Activated CD4-positive, alpha-beta T cell treated with anti-CD3 and anti-CD28 coated beads, Interleukin-2, amount 50 U/mL, for 1 hour (primary cell): ENCODE results near the gene ANK3.

ENCODE experiments used
- DNase-seq: peaks from one replicate; pipeline ENCODE4 v3.0.0-alpha.2; 2020

The ANK3 gene

DNA sequence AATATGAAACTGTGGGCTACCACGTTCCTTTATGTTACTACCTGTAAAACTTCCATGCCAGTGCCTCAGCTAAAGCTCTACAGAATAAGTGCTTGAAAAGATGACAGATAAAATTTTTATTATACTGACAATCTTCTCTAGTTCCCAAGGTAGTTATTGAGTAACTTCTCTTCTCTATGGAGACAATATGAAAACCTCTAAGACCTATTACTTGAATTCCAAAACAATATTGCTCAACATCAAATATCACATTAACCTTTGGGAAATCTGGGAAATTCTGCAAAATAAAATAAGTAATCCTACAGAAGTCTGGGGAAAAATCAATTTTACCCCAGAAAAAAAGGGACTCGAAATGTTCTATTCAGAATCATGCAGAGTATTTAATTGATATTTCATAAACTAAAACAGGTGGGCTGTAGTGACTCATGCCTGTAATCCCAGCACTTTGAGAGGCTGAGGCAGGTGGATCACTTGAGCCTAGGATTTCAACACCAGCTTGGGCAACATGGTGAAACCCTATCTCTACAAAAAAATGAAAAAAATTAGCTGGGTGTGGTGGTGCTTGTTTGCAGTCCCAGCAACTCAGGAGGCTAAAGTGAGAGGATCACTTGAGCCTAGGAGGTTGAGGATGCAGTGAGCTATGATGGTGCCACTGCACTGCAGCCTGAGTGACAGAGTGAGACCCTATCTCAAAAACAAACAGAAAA lies 23.8 kb upstream of the ANK3 start:
- no peak for DNase-seq

GRCh38 chr10:60410970-60411369 lies 21.3 kb upstream of the ANK3 start:
- no peak for DNase-seq

GRCh38 chr10:60409202-60409601 lies 19.5 kb upstream of the ANK3 start:
- no peak for DNase-seq

DNA sequence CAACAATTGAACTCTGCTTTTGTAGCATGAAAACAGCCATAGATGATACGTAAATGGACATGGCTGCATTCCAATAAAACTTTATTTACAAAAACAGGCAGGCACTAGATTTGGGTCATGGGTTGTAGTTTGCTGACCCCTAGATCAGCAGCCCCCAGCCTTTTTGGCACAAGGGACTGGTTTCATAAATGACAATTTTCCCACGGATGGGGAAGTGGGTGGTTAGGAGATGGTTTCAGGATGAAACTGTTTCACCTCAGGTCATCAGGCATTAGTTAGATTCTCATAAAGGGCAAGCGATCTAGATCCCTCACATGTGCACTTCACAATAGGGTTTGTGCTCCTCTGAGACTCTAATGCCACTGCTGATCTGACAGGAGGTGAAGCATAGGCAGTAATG lies 16.5 kb upstream of the ANK3 start:
- DNase-seq = no peak

GRCh38 chr10:60405172-60405571 lies 15.5 kb upstream of the ANK3 start:
- DNase-seq = no peak

DNA sequence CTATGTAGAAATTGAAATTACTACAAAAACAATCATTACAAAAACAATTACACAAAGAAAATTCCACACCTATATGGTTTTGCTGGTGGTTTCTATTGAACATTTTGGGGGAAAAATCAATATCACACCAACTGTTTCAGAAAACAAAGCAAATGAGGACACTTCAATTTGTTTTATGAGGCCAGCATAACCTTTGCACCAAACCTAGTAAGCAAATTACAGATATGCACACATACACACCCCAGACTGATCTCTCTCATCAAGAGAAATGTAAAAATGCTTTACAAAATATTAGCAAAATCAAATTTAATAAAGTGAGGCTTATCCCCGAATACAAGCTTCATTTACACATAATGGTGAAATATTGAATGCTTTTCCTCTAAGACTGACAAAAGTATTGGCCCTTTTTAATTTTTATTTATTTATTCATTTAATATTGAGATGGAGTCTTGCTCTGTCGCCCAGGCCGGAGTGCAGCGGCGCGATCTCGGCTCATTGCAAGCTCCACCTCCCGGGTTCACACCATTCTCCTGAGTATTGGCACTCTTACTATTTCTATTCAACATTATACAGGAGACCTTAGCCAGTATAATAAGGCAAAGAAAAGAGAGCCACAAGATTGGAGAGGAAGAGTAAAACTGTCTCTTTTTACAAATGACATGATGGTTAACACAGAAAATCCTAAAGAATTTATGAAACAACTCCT lies 13.6 kb upstream of the ANK3 start:
- DNase-seq = no peak

DNA sequence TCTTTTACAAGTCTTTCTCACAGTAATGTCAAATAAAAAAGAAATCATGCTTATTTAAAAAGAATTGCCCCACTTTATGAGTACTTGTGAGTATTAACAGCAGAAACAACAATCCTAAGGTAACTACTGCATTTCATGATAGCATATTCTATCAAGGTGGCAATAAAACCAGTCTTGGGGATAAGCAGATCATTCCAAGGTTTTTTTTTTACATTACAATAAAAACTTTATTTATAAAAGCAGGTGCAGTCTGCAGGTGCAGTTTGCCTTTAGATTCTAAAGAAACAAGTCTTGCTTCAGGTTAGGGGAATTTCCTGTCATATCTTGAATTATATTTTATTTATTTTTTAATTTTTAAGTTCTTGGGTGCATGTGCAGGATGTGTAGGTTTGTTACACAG lies 10.7 kb upstream of the ANK3 start:
- DNase-seq = no peak

DNA sequence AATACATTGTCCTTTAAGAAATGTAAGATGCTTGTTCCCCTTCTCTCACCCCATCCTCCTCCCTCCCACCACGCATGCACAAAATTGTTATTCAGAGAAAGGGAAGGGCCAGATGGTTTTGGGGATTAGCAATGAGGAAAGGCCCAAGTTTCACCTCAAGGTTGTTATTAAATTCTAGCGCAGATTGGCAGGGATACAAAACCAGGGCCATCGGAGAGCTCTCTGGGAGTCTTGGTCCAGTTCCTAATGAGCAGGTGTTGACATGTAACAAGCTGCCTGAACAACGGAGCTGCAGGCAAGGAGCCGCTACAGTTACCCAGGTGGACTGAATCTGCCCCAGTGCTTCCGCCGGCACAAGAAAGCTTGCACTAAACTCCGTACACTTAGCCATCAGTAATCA lies 9.7 kb upstream of the ANK3 start:
- DNase-seq = no peak

DNA sequence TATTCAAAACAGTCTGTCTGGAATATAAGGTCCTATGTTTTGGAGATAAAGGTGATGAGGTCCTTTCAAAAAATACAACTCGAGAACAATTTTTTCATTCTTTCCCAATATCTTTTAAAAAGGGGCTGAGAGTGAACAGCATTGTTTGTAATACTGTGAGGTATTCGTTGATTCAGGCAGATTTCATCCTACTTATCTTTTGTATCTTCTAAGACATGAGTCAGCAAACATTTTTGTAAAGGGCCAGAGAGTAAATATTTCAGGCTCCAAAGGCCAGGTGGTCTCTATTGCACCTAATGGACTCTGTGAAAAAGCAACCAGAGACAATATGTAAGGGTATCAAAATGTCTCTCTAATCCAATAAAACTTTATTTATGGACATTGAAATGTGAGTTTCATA lies 8.1 kb upstream of the ANK3 start:
- DNase-seq = no peak

- DNase-seq = no peak
Observed at GRCh38 chr10:60396766-60397165, 7.1 kb upstream of the ANK3 start.

DNA sequence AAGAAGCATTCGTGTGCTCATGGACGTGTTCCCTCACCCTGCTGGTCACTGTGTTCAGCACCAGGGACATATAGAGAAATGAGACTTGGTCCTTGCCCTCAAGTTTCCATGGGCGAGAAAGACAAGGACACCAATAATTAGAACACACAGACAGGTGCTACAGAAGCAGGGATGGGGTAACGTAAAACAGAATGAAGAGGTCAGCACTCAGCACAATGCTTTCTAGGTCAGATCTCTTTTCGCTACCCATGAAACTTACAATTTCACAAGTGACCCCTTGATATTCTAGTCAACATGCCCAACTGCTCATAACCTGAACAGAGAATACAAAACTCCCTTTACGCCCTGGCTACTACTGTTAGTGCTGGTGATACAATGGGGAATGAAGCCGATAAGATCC lies 6.0 kb upstream of the ANK3 start:
- no peak for DNase-seq

DNA sequence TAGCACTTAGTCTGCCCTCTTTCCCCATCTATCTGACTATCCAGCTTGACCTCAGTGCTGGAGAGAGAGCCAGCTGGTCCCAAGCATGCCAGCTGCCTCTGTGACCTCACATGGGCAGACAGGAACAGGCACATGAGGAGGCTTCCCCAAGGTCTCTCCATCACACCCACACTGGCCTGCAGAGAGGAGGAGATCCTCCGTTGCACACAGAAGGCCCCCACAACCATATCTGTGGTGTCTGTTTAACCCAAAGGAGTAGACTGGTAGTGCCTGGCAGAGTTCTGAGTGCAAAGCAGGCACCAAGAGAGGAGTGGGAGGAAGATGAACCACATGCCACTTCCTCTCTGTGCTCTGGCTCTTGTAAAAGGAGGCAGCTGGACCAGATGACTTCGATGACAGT lies 4.8 kb upstream of the ANK3 start:
- no peak for DNase-seq

- no peak for DNase-seq
Observed at GRCh38 chr10:60390224-60390626, 550 bp upstream of the ANK3 start.

DNA sequence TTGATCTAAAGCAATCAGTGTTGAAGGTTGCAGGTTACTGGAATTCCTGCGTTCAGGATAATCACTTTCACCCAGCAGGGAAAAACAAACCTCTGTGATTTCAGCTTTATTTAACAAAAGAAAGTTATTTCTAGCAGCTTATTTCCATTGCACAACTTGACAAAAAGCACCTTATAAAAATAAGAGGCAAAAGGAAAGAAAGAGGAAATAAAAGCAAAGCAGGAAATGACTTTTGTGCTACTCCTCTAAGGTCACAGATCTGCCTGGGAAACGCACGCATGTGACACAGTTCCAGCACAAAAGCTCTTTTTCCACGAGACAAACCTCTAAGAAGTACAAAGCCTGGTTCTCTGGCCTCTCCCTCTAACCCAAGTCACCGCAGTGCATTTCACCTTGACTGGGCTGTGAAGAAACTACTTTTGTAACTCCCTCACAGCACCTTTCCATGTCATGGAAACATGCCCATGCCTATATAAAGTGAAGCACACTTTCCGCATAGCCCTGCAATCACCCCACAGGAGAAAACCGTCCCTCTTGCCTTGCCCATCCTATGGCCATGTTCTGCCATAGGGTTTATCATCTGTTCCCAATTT lies 870 bp downstream of the ANK3 start:
- no peak for DNase-seq

- no peak for DNase-seq
Observed at GRCh38 chr10:60388116-60388625, 1.5 kb downstream of the ANK3 start.

GRCh38 chr10:60387531-60387930 lies 2.1 kb downstream of the ANK3 start:
- DNase-seq = no peak

DNA sequence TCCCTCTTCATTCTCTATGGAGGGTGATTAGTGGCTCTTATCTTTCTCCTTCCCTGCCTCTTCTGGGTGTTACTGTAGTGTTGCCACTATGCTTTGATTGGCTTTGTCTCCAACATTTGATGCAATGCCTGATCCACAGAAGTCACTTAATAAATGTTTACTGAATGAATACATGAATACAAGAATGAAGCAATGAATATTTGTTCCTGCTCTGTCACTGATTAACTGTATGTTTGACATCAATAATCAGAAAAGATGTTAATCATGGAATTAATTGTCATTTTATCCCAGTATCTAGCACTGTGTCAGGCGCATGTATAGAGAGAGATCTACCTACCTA lies 4.3 kb downstream of the ANK3 start:
- DNase-seq = no peak

DNA sequence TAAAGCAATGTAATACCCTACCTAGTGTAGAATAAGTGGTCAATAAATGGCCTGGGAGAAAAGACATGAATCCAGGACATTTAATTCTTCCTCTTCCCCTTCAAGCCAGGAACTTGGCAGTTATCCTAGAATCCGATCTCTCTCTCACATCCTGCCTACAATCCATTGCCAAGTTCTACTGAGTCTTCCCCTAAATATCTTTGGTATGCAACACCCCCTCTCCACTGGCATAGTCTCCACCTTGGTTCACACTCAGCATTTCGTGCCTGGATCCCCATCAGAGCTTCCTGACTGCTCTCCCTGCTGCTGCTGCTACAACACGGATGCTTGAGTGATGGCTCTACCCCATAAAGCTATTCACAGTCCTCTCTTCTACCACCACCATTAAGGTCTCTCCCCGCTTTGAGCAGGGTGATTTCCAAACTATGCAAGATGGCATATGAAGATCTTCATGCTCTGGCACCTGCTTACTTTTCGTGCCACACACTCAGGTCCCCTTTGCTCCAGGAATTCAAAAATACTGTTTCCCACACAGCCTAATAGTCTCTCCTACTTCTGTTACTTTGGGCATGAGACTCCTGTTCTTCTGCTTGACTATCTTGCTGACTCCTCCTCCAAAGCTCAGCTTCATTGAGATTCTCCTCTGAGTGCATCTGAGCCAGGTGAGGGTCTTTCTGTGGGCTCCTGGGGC lies 4.8 kb downstream of the ANK3 start:
- DNase-seq = no peak

- no peak for DNase-seq
Observed at GRCh38 chr10:60384011-60384410, 5.7 kb downstream of the ANK3 start.

DNA sequence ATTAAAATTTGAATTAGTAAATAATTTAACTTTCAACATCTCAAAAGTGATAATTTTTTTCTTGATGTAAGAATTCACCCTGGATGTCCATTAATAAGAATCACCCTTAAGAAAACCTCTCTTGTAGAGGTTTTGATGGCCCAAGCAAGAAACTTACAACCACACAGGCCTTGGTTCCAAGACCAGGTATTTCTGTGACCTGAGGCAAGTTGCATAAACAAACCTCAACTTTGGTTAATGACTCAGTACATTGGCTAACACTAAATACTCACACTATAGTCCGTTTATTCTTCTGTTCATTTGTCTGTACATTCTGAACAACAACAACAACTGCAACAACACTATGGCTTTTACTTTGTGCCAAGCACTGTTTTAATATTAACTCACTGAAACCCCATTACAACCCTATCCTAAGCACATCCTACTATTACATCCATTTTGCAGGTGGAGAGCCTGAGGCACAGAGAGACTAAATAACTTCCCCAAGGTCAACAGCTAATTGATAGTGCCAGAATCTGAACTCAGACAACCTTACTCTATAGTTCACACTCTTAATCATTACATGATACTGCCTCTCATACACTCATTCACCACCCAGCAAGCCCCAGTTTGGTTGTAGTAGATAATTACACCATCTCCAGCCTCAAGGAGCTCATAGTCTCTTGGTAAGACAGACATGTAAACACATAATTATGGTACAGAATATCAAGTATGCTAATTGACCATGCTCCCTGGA lies 6.6 kb downstream of the ANK3 start:
- DNase-seq = no peak

GRCh38 chr10:60380781-60381180 lies 8.9 kb downstream of the ANK3 start:
- no peak for DNase-seq

- no peak for DNase-seq
Observed at GRCh38 chr10:60377955-60378354, 11.7 kb downstream of the ANK3 start.

DNA sequence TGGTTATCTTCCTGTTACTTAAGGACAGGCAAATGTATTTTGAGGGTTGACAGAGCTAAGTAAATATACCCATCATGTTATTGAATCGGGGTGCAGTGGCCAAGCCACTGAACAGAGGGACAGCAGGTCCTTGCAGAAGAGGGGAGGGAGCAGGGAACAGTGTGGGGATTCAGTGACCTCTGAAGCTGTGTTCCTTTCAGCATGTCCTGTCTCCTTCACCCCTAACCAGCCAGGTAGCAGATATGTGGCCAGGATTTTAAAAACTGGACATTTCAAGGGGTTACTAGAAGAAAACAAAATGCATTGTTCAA lies 12.7 kb downstream of the ANK3 start:
- DNase-seq = no peak
